ENCODE data around the gene ELP1.
"Not testable (repeated sequence)": the region's sequence is repeated elsewhere in the genome, so short reads cannot be mapped to it uniquely, and the experiment has no call there.

Gene ELP1

DNA sequence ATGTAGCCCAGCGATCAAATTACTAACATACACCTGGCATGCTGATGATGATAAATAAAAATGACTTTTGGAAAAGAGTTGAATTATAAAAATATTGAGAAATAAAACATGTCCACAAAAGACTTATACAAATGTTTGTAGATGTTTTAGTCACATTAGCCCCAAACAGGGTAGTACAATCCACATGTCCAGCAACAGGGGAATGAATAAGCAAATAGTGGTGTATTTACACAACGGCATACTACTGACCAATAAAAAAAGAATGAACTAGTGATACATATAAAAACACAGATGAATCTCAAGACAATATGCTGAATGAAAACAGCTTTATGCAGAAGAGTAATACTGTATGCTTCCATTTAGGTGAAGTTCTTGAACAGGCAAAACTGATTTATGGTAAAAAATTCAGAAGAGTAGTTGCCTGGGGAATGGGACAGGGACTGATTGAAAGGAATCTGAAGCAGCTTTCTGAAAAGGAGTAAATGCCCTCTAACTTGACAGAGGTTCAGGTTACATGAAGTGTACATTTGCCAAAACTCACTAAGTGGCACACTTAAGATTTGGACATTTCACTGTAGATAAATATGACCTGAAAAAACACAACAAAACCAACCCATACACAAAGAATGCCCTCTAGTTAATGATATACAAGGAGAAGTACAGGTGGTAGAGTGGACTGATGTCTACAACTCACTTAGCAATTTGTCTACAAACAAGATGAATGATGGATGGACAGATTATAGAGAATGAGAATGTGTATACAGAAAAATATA is 36.4 kb downstream of the ELP1 start:
- TF ChIP-seq CTCF (IDR thresholded peaks at IDR 0.05; ENCODE audit: low read depth, low read length) = no peak
- peaks cover 90% of the 10 kb centered on the region for H3K36me3 ChIP-seq
- no peak for DNase-seq
- H3K9me3 ChIP-seq (ENCODE audit: severe bottlenecking) = no peaks in the 10 kb centered on the region
- no peak overlapping the region for H3K27ac ChIP-seq
- no peak overlapping the region for H3K4me3 ChIP-seq (ENCODE audit: low read depth, low read length)
- H3K27me3 ChIP-seq (ENCODE audit: insufficient read depth, low read depth, severe bottlenecking) = no peaks in the 10 kb centered on the region

- Histone ChIP-seq H3K4me3 (ENCODE audit: low read depth, low read length) (no peak overlapping the region), H3K9me3 (ENCODE audit: severe bottlenecking) (no peaks in the 10 kb centered on the region), H3K27ac (no peak overlapping the region), H3K36me3 (peaks cover 92% of the 10 kb centered on the region), H3K27me3 (ENCODE audit: insufficient read depth, low read depth, severe bottlenecking) (no peaks in the 10 kb centered on the region)
- no peak for TF ChIP-seq CTCF (IDR thresholded peaks at IDR 0.05; ENCODE audit: low read depth, low read length)
- no peak for DNase-seq
Measured at GRCh38 chr9:108894225-108894997, 39.5 kb downstream of the ELP1 start.

DNA sequence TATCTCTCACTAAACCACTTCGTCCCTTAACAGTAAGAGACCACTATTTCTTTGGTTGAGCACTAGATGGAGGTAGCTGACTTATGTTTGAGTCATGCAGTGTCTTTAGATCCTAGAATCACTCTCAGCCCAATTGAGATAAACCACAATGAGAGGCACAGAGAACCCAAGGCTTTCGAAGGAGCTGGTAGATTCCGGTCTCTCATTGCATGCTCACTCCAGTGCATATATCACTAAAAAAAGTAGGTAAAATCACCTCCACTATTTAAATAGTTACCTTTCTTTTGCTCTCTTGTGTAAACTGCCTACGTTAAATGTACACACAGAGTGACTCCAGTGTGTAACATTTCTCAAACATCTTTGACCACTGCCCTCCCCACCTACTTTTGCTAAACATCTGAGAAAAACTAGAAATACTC is 44.3 kb downstream of the ELP1 start:
- DNase-seq = no peak
- Histone ChIP-seq H3K27ac (no peak overlapping the region), H3K4me3 (ENCODE audit: low read depth, low read length) (no peak overlapping the region), H3K27me3 (ENCODE audit: insufficient read depth, low read depth, severe bottlenecking) (no peaks in the 10 kb centered on the region), H3K9me3 (ENCODE audit: severe bottlenecking) (no peaks in the 10 kb centered on the region), H3K36me3 (peaks cover 70% of the 10 kb centered on the region)
- peak; percentile 43 for TF ChIP-seq CTCF (IDR thresholded peaks at IDR 0.05; ENCODE audit: low read depth, low read length)

DNA sequence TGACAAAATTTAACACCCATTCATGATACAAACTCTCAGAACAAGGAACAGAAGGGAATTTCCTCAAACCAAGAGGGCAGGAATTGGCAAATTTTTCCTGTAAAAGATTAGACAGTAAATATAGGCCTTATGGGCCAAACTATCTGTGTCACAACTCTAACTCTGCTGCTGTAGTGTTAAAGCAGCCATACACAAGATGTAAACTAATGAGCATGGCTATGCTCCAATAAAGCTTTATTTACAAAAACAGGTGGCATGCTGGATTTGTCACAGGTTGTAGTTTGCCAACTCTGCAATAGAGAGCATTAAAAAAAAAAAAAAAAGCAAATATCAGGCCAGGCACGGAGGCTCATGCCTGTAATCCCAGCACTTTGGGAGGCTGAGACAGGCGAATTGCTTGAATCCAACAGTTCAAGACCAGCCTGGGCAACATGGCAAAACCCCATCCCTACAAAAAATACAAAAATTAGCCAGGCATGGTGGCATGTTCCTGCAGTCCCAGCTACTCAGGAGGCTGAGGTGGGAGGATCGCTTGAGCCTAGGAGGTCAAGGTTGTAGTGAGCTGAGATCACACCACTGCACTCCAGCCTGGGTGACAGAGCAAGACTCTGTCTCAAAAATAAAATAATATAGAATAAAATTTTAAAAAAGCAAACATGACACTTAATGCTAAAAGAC is 47.2 kb downstream of the ELP1 start:
- H3K27me3 ChIP-seq (ENCODE audit: insufficient read depth, low read depth, severe bottlenecking); H3K4me3 ChIP-seq (ENCODE audit: low read depth, low read length); H3K9me3 ChIP-seq (ENCODE audit: severe bottlenecking); DNase-seq; H3K27ac ChIP-seq: not testable (repeated sequence)
- peaks cover 46% of the 10 kb centered on the region for H3K36me3 ChIP-seq

GRCh38 chr9:108885643-108886348 is 48.1 kb downstream of the ELP1 start:
- Histone ChIP-seq H3K9me3 (ENCODE audit: severe bottlenecking) (no peaks in the 10 kb centered on the region), H3K4me3 (ENCODE audit: low read depth, low read length) (no peak overlapping the region), H3K27ac (no peak overlapping the region), H3K27me3 (ENCODE audit: insufficient read depth, low read depth, severe bottlenecking) (no peaks in the 10 kb centered on the region), H3K36me3 (peaks cover 42% of the 10 kb centered on the region)
- no peak for DNase-seq
- TF ChIP-seq CTCF (IDR thresholded peaks at IDR 0.05; ENCODE audit: low read depth, low read length) = no peak

Measured in WERI-Rb-1 (cell line).